ENCODE results near the gene PLXNB3. TPM values are rescaled to one million over a fixed set of nuclear protein-coding genes. Genes with fewer than 3 reads are reported as not detected.
A peak's percentile ranks its signal among the peaks of the same experiment; 100 is the strongest.
"Not testable (repeated sequence)": the region's sequence is repeated elsewhere in the genome, so short reads cannot be mapped to it uniquely, and the experiment has no call there.

PLXNB3 gene
- total RNA-seq, 1 experiment from 2014 or later: not detected

- no peak overlapping the region for H2AFZ ChIP-seq (ENCODE audit: low read length)
- H3K4me3 ChIP-seq (ENCODE audit: low read length): no peak overlapping the region
- no peaks in the 10 kb centered on the region for H3K27me3 ChIP-seq (ENCODE audit: low read length)
- no peak overlapping the region for H3K27ac ChIP-seq (ENCODE audit: low read length)
- no peak overlapping the region for H3K9ac ChIP-seq (ENCODE audit: low read length)
- peak; percentile 7 for DNase-seq
- H4K20me1 ChIP-seq (ENCODE audit: insufficient read depth, low read depth, low read length): no peaks in the 10 kb centered on the region
- H3K36me3 ChIP-seq (ENCODE audit: insufficient read depth, low read length): no peaks in the 10 kb centered on the region
- peaks cover 14% of the 10 kb centered on the region for H3K4me1 ChIP-seq (ENCODE audit: low read length)
- no peaks in the 10 kb centered on the region for H3K79me2 ChIP-seq (ENCODE audit: low read length)
- H3K9me3 ChIP-seq (ENCODE audit: low read length): no peaks in the 10 kb centered on the region
- no peak overlapping the region for H3K4me2 ChIP-seq (ENCODE audit: low read depth, low read length, poor library complexity, severe bottlenecking)
- H3K9me2 ChIP-seq (replicated peaks; ENCODE audit: insufficient read depth, low read length): no peaks in the 10 kb centered on the region
Measured at GRCh38 chrX:153736071-153736820, 27.8 kb upstream of the PLXNB3 start.

GRCh38 chrX:153736871-153737441 is 27.1 kb upstream of the PLXNB3 start:
- H3K9ac ChIP-seq (ENCODE audit: low read length): no peak overlapping the region
- no peaks in the 10 kb centered on the region for H3K79me2 ChIP-seq (ENCODE audit: low read length)
- H4K20me1 ChIP-seq (ENCODE audit: insufficient read depth, low read depth, low read length): no peaks in the 10 kb centered on the region
- no peak overlapping the region for H3K27ac ChIP-seq (ENCODE audit: low read length)
- no peak for DNase-seq
- H3K27me3 ChIP-seq (ENCODE audit: low read length): no peaks in the 10 kb centered on the region
- H2AFZ ChIP-seq (ENCODE audit: low read length): no peak overlapping the region
- H3K9me3 ChIP-seq (ENCODE audit: low read length): no peaks in the 10 kb centered on the region
- peaks cover 14% of the 10 kb centered on the region for H3K4me1 ChIP-seq (ENCODE audit: low read length)
- no peaks in the 10 kb centered on the region for H3K9me2 ChIP-seq (replicated peaks; ENCODE audit: insufficient read depth, low read length)
- H3K4me3 ChIP-seq (ENCODE audit: low read length): no peak overlapping the region
- H3K4me2 ChIP-seq (ENCODE audit: low read depth, low read length, poor library complexity, severe bottlenecking): no peak overlapping the region
- H3K36me3 ChIP-seq (ENCODE audit: insufficient read depth, low read length): no peaks in the 10 kb centered on the region

GRCh38 chrX:153738056-153738605 is 25.9 kb upstream of the PLXNB3 start:
- Histone ChIP-seq H3K27ac (ENCODE audit: low read length) (no peak overlapping the region), H4K20me1 (ENCODE audit: insufficient read depth, low read depth, low read length) (no peaks in the 10 kb centered on the region), H2AFZ (ENCODE audit: low read length) (no peak overlapping the region), H3K36me3 (ENCODE audit: insufficient read depth, low read length) (no peaks in the 10 kb centered on the region), H3K9ac (ENCODE audit: low read length) (no peak overlapping the region), H3K4me2 (ENCODE audit: low read depth, low read length, poor library complexity, severe bottlenecking) (no peak overlapping the region), H3K9me2 (replicated peaks; ENCODE audit: insufficient read depth, low read length) (no peaks in the 10 kb centered on the region), H3K9me3 (ENCODE audit: low read length) (no peaks in the 10 kb centered on the region), H3K27me3 (ENCODE audit: low read length) (no peaks in the 10 kb centered on the region), H3K4me3 (ENCODE audit: low read length) (no peak overlapping the region), H3K79me2 (ENCODE audit: low read length) (no peaks in the 10 kb centered on the region), H3K4me1 (ENCODE audit: low read length) (peaks cover 23% of the 10 kb centered on the region)
- DNase-seq: peak; percentile 22

DNA sequence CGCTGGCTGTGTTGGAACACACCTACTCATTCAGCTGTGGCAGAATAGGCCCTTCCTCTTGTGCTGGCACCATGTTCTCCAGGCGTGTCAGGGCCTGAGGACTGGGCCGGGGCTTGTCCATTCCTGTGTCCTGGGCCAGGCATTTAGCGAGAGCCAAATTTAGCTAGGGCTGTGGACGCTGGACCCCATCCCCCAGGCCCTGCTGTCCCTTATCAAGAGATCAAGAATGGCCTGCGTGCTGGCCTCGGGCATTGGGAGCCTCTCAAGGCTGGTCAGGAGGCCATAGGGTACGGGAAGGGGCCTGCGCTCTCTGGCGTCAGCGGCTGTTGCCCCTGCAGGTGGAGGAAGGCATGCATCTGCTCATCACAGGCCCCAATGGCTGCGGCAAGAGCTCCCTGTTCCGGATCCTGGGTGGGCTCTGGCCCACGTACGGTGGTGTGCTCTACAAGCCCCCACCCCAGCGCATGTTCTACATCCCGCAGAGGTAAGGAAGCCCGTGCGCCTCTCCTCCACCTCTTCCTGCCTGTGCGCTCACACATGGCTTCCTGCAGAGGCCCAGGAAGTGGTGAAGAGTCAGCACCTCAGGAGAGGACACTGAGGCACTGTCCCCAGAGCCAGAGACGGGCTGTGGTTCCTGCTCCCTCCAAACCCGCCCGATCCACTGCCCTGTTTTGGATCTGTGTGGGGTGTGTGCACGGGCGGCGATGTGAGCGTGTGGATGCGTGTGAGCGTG is 24.1 kb upstream of the PLXNB3 start:
- DNase-seq: no peak
- no peaks in the 10 kb centered on the region for H3K27me3 ChIP-seq (ENCODE audit: low read length)
- H3K9me3 ChIP-seq (ENCODE audit: low read length): no peaks in the 10 kb centered on the region
- H2AFZ ChIP-seq (ENCODE audit: low read length): no peak overlapping the region
- no peaks in the 10 kb centered on the region for H3K79me2 ChIP-seq (ENCODE audit: low read length)
- H3K9ac ChIP-seq (ENCODE audit: low read length): no peak overlapping the region
- H3K4me1 ChIP-seq (ENCODE audit: low read length): peaks cover 32% of the 10 kb centered on the region
- no peaks in the 10 kb centered on the region for H3K9me2 ChIP-seq (replicated peaks; ENCODE audit: insufficient read depth, low read length)
- H4K20me1 ChIP-seq (ENCODE audit: insufficient read depth, low read depth, low read length): no peaks in the 10 kb centered on the region
- no peak overlapping the region for H3K27ac ChIP-seq (ENCODE audit: low read length)
- H3K4me3 ChIP-seq (ENCODE audit: low read length): no peak overlapping the region
- no peaks in the 10 kb centered on the region for H3K36me3 ChIP-seq (ENCODE audit: insufficient read depth, low read length)
- H3K4me2 ChIP-seq (ENCODE audit: low read depth, low read length, poor library complexity, severe bottlenecking): no peak overlapping the region

- H3K4me3 ChIP-seq (ENCODE audit: low read length): no peak overlapping the region
Measured at GRCh38 chrX:153740631-153741222, 23.3 kb upstream of the PLXNB3 start.

GRCh38 chrX:153741446-153741845 is 22.6 kb upstream of the PLXNB3 start:
- no peak overlapping the region for H2AFZ ChIP-seq (ENCODE audit: low read length)
- H3K27me3 ChIP-seq (ENCODE audit: low read length): no peaks in the 10 kb centered on the region
- H3K9ac ChIP-seq (ENCODE audit: low read length): no peak overlapping the region
- H3K9me2 ChIP-seq (replicated peaks; ENCODE audit: insufficient read depth, low read length): no peaks in the 10 kb centered on the region
- no peaks in the 10 kb centered on the region for H4K20me1 ChIP-seq (ENCODE audit: insufficient read depth, low read depth, low read length)
- no peaks in the 10 kb centered on the region for H3K9me3 ChIP-seq (ENCODE audit: low read length)
- H3K4me2 ChIP-seq (ENCODE audit: low read depth, low read length, poor library complexity, severe bottlenecking): no peak overlapping the region
- no peak for DNase-seq
- no peaks in the 10 kb centered on the region for H3K36me3 ChIP-seq (ENCODE audit: insufficient read depth, low read length)
- H3K4me3 ChIP-seq (ENCODE audit: low read length): no peak overlapping the region
- H3K27ac ChIP-seq (ENCODE audit: low read length): no peak overlapping the region
- H3K79me2 ChIP-seq (ENCODE audit: low read length): no peaks in the 10 kb centered on the region
- H3K4me1 ChIP-seq (ENCODE audit: low read length): peaks cover 19% of the 10 kb centered on the region

More at GRCh38 chrX:153740631-153741222, 23.3 kb upstream of the PLXNB3 start:
- Histone ChIP-seq H4K20me1 (ENCODE audit: insufficient read depth, low read depth, low read length) (no peaks in the 10 kb centered on the region), H2AFZ (ENCODE audit: low read length) (no peak overlapping the region), H3K4me1 (ENCODE audit: low read length) (peaks cover 24% of the 10 kb centered on the region), H3K27me3 (ENCODE audit: low read length) (no peaks in the 10 kb centered on the region), H3K9ac (ENCODE audit: low read length) (no peak overlapping the region), H3K9me2 (replicated peaks; ENCODE audit: insufficient read depth, low read length) (no peaks in the 10 kb centered on the region), H3K79me2 (ENCODE audit: low read length) (no peaks in the 10 kb centered on the region), H3K36me3 (ENCODE audit: insufficient read depth, low read length) (no peaks in the 10 kb centered on the region), H3K27ac (ENCODE audit: low read length) (no peak overlapping the region), H3K9me3 (ENCODE audit: low read length) (no peaks in the 10 kb centered on the region), H3K4me2 (ENCODE audit: low read depth, low read length, poor library complexity, severe bottlenecking) (no peak overlapping the region)
- DNase-seq: no peak

DNA sequence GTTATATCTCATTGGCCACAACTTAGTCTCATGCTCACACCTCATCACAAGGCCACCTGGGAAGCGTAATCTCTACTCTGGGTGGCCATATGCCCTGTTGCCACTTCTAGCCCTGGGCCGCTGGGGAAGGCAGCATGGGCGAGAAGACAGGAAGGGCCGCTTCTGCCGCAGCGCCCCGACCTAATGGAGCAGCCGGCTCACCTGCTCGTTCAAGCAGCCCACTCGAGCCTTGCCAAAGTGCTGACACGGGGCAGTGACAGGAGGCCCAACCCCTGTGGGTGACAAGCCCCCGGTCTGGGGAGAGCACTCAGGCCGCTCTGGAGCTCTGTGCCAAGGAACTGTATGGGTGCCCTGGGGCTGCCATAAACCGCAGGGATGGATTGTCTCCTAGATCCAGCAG is 21.9 kb upstream of the PLXNB3 start:
- not testable (repeated sequence) for H3K27me3 ChIP-seq (ENCODE audit: low read length); H3K4me2 ChIP-seq (ENCODE audit: low read depth, low read length, poor library complexity, severe bottlenecking); DNase-seq; H3K36me3 ChIP-seq (ENCODE audit: insufficient read depth, low read length); H2AFZ ChIP-seq (ENCODE audit: low read length); H3K79me2 ChIP-seq (ENCODE audit: low read length); H3K9ac ChIP-seq (ENCODE audit: low read length); H3K9me2 ChIP-seq (replicated peaks; ENCODE audit: insufficient read depth, low read length); H4K20me1 ChIP-seq (ENCODE audit: insufficient read depth, low read depth, low read length); H3K27ac ChIP-seq (ENCODE audit: low read length); H3K9me3 ChIP-seq (ENCODE audit: low read length); H3K4me3 ChIP-seq (ENCODE audit: low read length)
- H3K4me1 ChIP-seq (ENCODE audit: low read length): peaks cover 19% of the 10 kb centered on the region

All from Karpas-422 (cell line).